GM12878 (cell line): ENCODE measurements around the gene UBE2G2.

Source experiments
- KAT2A ChIP-seq: conservative IDR thresholded peaks from 2 replicates; pipeline ENCODE4 v1.6.1; 2011; ENCODE audit warnings: low read depth, low read length; ENCODE audit not compliant: control insufficient read depth
- MYC ChIP-seq: IDR thresholded peaks from 2 replicates; pipeline ENCODE4 v1.6.1; 2011; ENCODE audit warnings: mild to moderate bottlenecking, low read length, moderate library complexity, inconsistent platforms; ENCODE audit not compliant: insufficient read depth, insufficient replicate concordance, insufficient read length, severe bottlenecking
- YY1 ChIP-seq: IDR thresholded peaks from 2 replicates; pipeline ENCODE4 v1.6.1; 2011; ENCODE audit warnings: low read depth, mild to moderate bottlenecking, low read length

DNA sequence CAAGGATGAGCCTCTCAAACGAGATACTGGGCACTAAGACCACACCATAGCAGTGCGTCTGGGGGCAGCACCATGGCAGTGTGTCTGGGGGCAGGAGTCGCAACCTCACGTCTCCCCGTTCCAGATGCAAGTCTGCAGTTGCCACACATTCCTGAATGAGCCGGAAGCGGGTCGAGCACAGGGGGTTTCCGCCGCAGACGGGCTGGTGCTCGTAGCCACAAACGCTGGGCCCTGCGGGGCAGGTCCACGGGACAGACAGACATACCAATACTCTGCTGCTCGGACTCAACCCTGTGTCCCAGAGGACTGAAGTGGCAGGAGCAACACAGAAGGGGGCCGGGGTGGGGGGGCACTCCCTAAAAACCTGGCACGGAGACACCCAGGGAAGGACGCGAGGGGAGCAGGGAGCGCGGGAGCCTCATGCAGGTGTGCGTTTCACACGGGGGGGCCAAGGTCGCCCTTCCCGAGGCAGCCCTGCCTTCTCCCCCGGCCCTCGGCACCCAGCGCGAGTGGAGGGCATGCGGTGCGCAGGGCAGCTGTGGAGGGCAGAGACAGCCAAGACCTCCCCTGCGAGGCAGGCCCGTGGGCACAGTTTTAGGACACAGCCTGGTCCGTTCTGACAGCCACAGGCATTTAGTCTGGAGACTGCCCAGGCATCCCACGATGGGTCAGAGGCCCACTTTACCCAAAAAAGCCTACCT is 47.4 kb upstream of the UBE2G2 start:
- TF ChIP-seq KAT2A = no peak
- no peak for TF ChIP-seq MYC
- TF ChIP-seq YY1 = no peak
